K562 (cell line): ENCODE data around the gene RREB1. TPM values are rescaled to one million over a fixed set of nuclear protein-coding genes. Genes with fewer than 3 reads are reported as not detected.

Source experiments
- ATAC-seq: fragments of 200-7000 bp; cut with Tn5 transposase; 3 replicates; pipeline ENCODE4 v1.9.1; 2020; ENCODE audit warnings: moderate library complexity
- BruUV-seq: library from RNA; stranded (reverse); fragments of 400-500 nt; replicated peaks from 2 replicates; lab custom pipeline; 2021; lab: Mats Ljungman, UMichigan
- CTCF ChIA-PET: fragments of 300-600 bp; formaldehyde crosslinking; extraction: SDS; loops from one replicate; lab custom pipeline; 2021; ENCODE audit warnings: low intra/inter-chr PET ratio; lab: Yijun Ruan, JAX
- POLR2A ChIA-PET: fragments of 300-600, 350-650 bp; sonication (Branson Sonifier 250); formaldehyde crosslinking; extraction: SDS; loops from one replicate; lab custom pipeline; 2021; ENCODE audit warnings: antibody characterized with exemption, inconsistent platforms; lab: Yijun Ruan, JAX
- DNase-seq, 4 experiments: peaks; one replicate each; pipeline versions ENCODE4 v3.0.0 to v3.0.0-alpha.2; 2011 to 2018; ENCODE audit warnings: low spot score in 3 of 4, mixed read lengths in 3 of 4; ENCODE audit errors: extremely low read depth in 1 of 4
- FAIRE-seq: peaks from 2 replicates; lab custom pipeline; 2011; peaks lifted over from hg19 to GRCh38; lab: Jason Lieb, UNC
- H2AFZ ChIP-seq: 2 replicates; pipeline ENCODE4 v1.6.0; 2011; ENCODE audit warnings: low read depth, low read length, control low read depth, inconsistent platforms
- H3K27ac ChIP-seq: fragments of 200-600 bp; 3 replicates; pipeline ENCODE4 v1.8.0; 2011; ENCODE audit warnings: low read depth, mild to moderate bottlenecking, control low read depth, inconsistent platforms, low read length, moderate library complexity, mixed read lengths; ENCODE audit errors: extremely low read depth
- H3K27me3 ChIP-seq, 2 experiments: fragments of 300-600 bp in 1 of 2; 2 replicates in 1 of 2; 3 replicates in 1 of 2; pipeline versions ENCODE4 v1.6.0 to v1.8.0; 2011; ENCODE audit warnings: inconsistent platforms in 2 of 2, low read length in 2 of 2, mild to moderate bottlenecking in 1 of 2, mixed read lengths in 1 of 2, moderate library complexity in 1 of 2; ENCODE audit not compliant: control insufficient read depth in 2 of 2, insufficient read depth in 2 of 2
- H3K36me3 ChIP-seq: fragments of 300-600 bp; 3 replicates; pipeline ENCODE4 v1.8.0; 2011; ENCODE audit warnings: mild to moderate bottlenecking, low read length, inconsistent platforms; ENCODE audit not compliant: control insufficient read depth, insufficient read depth
- H3K4me1 ChIP-seq, 2 experiments: fragments of 200-600 bp in 1 of 2; replicated peaks in 1 of 2; 2 replicates in 1 of 2; 3 replicates in 1 of 2; pipeline versions ENCODE4 v1.5.1 to v1.8.0; 2011; ENCODE audit warnings: inconsistent platforms in 2 of 2, low read length in 2 of 2, mild to moderate bottlenecking in 1 of 2, mixed read lengths in 1 of 2, moderate library complexity in 1 of 2; ENCODE audit not compliant: control insufficient read depth in 2 of 2, insufficient read depth in 2 of 2
- H3K4me2 ChIP-seq: 2 replicates; pipeline ENCODE4 v1.6.1; 2011; ENCODE audit warnings: low read length, control low read depth, inconsistent platforms, mixed read lengths; ENCODE audit not compliant: insufficient read depth
- H3K4me3 ChIP-seq: fragments of 200-600 bp; sonication (generic), shearing (Covaris generic); 2 replicates; pipeline ENCODE4 v1.5.1; 2016; ENCODE audit warnings: control low read depth, inconsistent platforms
- H3K79me2 ChIP-seq: fragments of 200-600 bp; 3 replicates; pipeline ENCODE4 v1.8.0; 2011; ENCODE audit warnings: low read length, inconsistent platforms; ENCODE audit not compliant: control insufficient read depth, insufficient read depth
- H3K9ac ChIP-seq, 2 experiments: 2 replicates each; pipeline versions ENCODE4 v1.6.0 to v1.6.1; 2011; ENCODE audit warnings: low read depth in 2 of 2, low read length in 2 of 2, control low read depth in 1 of 2, inconsistent platforms in 1 of 2, mild to moderate bottlenecking in 1 of 2, mixed read lengths in 1 of 2; ENCODE audit not compliant: insufficient read depth in 1 of 2
- H3K9me1 ChIP-seq: one replicate; pipeline ENCODE4 v1.6.0; 2011; ENCODE audit warnings: inconsistent platforms, mild to moderate bottlenecking, low read length, moderate library complexity; ENCODE audit not compliant: control insufficient read depth, insufficient read depth
- H3K9me3 ChIP-seq: replicated peaks from 2 replicates; pipeline ENCODE4 v1.5.1; 2011; ENCODE audit warnings: low read depth, low read length, inconsistent platforms; ENCODE audit not compliant: control insufficient read depth, insufficient read depth
- H4K20me1 ChIP-seq: replicated peaks from 2 replicates; pipeline ENCODE4 v1.6.1; 2011; ENCODE audit warnings: low read length, inconsistent platforms, mixed read lengths; ENCODE audit not compliant: control insufficient read depth, insufficient read depth
- BMI1 ChIP-seq: fragments of 150-350 bp; IDR thresholded peaks from 2 replicates; pipeline ENCODE4 v1.6.1; 2014; ENCODE audit warnings: low read length
- CBFA2T2 ChIP-seq: fragments of 450-650 bp; conservative IDR thresholded peaks from 2 replicates; pipeline ENCODE4 v1.6.1; 2017; ENCODE audit warnings: mild to moderate bottlenecking
- CBX1 ChIP-seq: sonication (generic); IDR thresholded peaks from 2 replicates; pipeline ENCODE4 v1.6.1; 2016; ENCODE audit warnings: antibody characterized with exemption, low read depth, mild to moderate bottlenecking
- COPS2 ChIP-seq: fragments of 450-650 bp; conservative IDR thresholded peaks from 2 replicates; pipeline ENCODE4 v1.6.1; 2016; ENCODE audit warnings: mild to moderate bottlenecking, moderate library complexity
- ELF2 ChIP-seq: fragments of 250-450 bp; sonication (Bioruptor Pico); IDR thresholded peaks from 2 replicates; pipeline ENCODE4 v1.5.0; 2021; ENCODE audit warnings: mild to moderate bottlenecking
- MIER1 ChIP-seq: fragments of 450-650 bp; IDR thresholded peaks from 2 replicates; pipeline ENCODE4 v1.6.1; 2016; ENCODE audit warnings: antibody characterized with exemption, mild to moderate bottlenecking, low read depth
- MYC ChIP-seq, 2 experiments: fragments of 250-450 bp in 1 of 2; sonication (Bioruptor Pico) in 1 of 2; IDR thresholded peaks; 2 replicates each; pipeline versions ENCODE4 v1.5.1 to v1.6.1; 2012 to 2021; ENCODE audit warnings: low read depth in 2 of 2, borderline replicate concordance in 1 of 2, improper control_type of control experiment in 1 of 2, low read length in 1 of 2, mild to moderate bottlenecking in 1 of 2, moderate library complexity in 1 of 2
- RHOXF2B ChIP-seq: fragments of 250-450 bp; sonication (Bioruptor Pico); conservative IDR thresholded peaks from 2 replicates; pipeline ENCODE4 v1.5.1; 2021
- TAL1 ChIP-seq: fragments of 450-650 bp; IDR thresholded peaks from 2 replicates; pipeline ENCODE4 v1.6.1; 2016; ENCODE audit warnings: mild to moderate bottlenecking
- ZBTB11 ChIP-seq, 3 experiments: fragments of 200-800 bp in 1 of 3; fragments of 250-450 bp in 1 of 3; fragments of 450-650 bp in 1 of 3; sonication (Bioruptor Pico) in 1 of 3; sonication (Bioruptor generic) in 1 of 3; formaldehyde crosslinking in 1 of 3; IDR thresholded peaks; 2 replicates each; pipeline versions ENCODE4 v1.6.1 to v1.8.0; 2016 to 2022; ENCODE audit warnings: mild to moderate bottlenecking in 2 of 3, missing genetic modification characterization in 2 of 3, missing compliant biosample characterization in 1 of 3, moderate library complexity in 1 of 3
- ZNF3 ChIP-seq: fragments of 250-450 bp; sonication (Bioruptor Pico); IDR thresholded peaks from 2 replicates; pipeline ENCODE4 v1.5.0; 2021; ENCODE audit warnings: mild to moderate bottlenecking, moderate library complexity
- ZNF444 ChIP-seq: fragments of 250-450 bp; sonication (Bioruptor Pico); IDR thresholded peaks from 2 replicates; pipeline ENCODE4 v1.4.0; 2020; ENCODE audit warnings: mild to moderate bottlenecking, moderate library complexity
- WGBS: fragments of 100-300 bp; shearing (Covaris generic); methylation state at CpG from one replicate; pipeline ENCODE4 v1.1.6; 2016; ENCODE audit warnings: low coverage, mixed read lengths; ENCODE audit not compliant: insufficient coverage; ENCODE audit errors: missing lambda C conversion rate; 5-methylcytosine and 5-hydroxymethylcytosine counted together
- in situ Hi-C: fragments of 300-500 bp; cut with MboI; formaldehyde crosslinking; loops from 4 replicates; pipeline ENCODE4 v1.15.0; 2018; ENCODE audit warnings: inconsistent platforms, mixed read lengths
- intact Hi-C: fragments of 100-400 bp; cut with micrococcal nuclease; formaldehyde crosslinking; loops from 2 replicates; pipeline ENCODE4 v1.14.2; 2022
- polyA plus RNA-seq, 8 experiments: library from polyadenylated mRNA; depleted of rRNA in 4 of 8; stranded (reverse) in 5 of 8; unstranded in 3 of 8; fragments of >200 nt; fragmentation: Nextera tagmentation in 2 of 8; fragmentation: Illumina TruSeq in 1 of 8; extraction: Ambion mirVana in 2 of 8; extraction: Trizol in 1 of 8; gene quantifications; 2 replicates each; pipeline versions ENCODE4 v1.2.1 to v1.2.3, GENCODE V29; 2011 to 2014; ENCODE audit warnings: inconsistent platforms in 1 of 8, missing spikeins in 1 of 8
- total RNA-seq, 7 experiments: library from RNA; depleted of rRNA in 6 of 7; stranded (reverse); fragments of >200 nt in 6 of 7; fragmentation: Illumina TruSeq in 2 of 7; extraction: Trizol in 2 of 7; gene quantifications; 2 replicates each; pipeline versions ENCODE4 v1.2.1 to v1.2.3, GENCODE V29; 2011 to 2021; ENCODE audit warnings: low replicate concordance in 1 of 7

RREB1 gene
- total and polyA plus RNA-seq, 9 of the 15 experiments (the other 6 are each of a cell fraction or from before 2014, with no cell fraction given): 3.3 to 64.2 (median 19.3) TPM

GRCh38 chr6:7197747-7198146 lies 90.0 kb downstream of the RREB1 start:
- Histone ChIP-seq H3K4me2 (peak overlapping the region; percentile 53; the same call in 1 of the 2 replicates), H3K27me3 (no peaks in the 10 kb centered on the region), H3K79me2 (peaks cover 100% of the 10 kb centered on the region), H2AFZ (no peak overlapping the region), H3K36me3 (peaks cover 71% of the 10 kb centered on the region), H3K4me1 (peaks cover 20 to 45% of the 10 kb centered on the region in 2 experiments), H3K9me3 (no peaks in the 10 kb centered on the region), H4K20me1 (no peaks in the 10 kb centered on the region), H3K9ac (peak overlapping the region; percentile 32 to 90; a peak in 1 of 4 replicates)
- intact Hi-C loops: loop anchor here (2.0 to 5.0 kb wide), 3 partner anchors 33 to 91 kb away; partner anchors contain the start of gene RREB1
- ATAC-seq (no peak), DNase-seq (peak in 1 of 4 experiments; percentile 27)
- BruUV-seq: no TSS peak
- CTCF ChIA-PET: no interaction called here
- 68% methylated on average over 6 of the region's 6 CpGs for whole genome bisulfite sequencing
- TF ChIP-seq CBFA2T2 (no peak), ZNF444 (CRISPR knock-in tag) (no peak), RHOXF2B (no peak), BMI1 (no peak), TAL1 (no peak), ELF2 (CRISPR knock-in tag) (no peak), CBX1 (no peak), ZNF3 (CRISPR knock-in tag) (no peak), ZBTB11 (CRISPR knock-in tag; IDR thresholded peaks at IDR 0.05) (0 out of 6 replicates have a peak, but pooled peaks of 1 of the 3 experiments have one; percentile 2), COPS2 (no peak), MYC (IDR thresholded peaks at IDR 0.05; ENCODE audit: low read depth, low read length) (no peak), MYC (CRISPR knock-in tag; IDR thresholded peaks at IDR 0.05; ENCODE audit: borderline replicate concordance, low read depth) (0 out of 2 replicates have a peak, but pooled peaks have one; percentile 18), MIER1 (no peak)
- TF ChIP-seq, all 486 proteins: peak for 2
- Histone ChIP-seq H3K4me3 (no peak overlapping the region), H3K9me1 (no peaks in the 10 kb centered on the region), H3K27ac (peak overlapping the region; percentile 96)
- POLR2A ChIA-PET: interaction anchor here (0.6 to 3.0 kb wide), 6 partner anchors 10 to 89 kb away, joined by 3 to 8 read pairs (median 6); no protein-coding TSS in a partner anchor
- FAIRE-seq: no peak
- in situ Hi-C loops: no loop called here
